SK-N-SH treated with all-trans-retinoic acid at 6 μM for 48 hours (cell line): ENCODE results near the gene GRIK5.

Source experiments
- ARNTL ChIP-seq: fragments of 450-650 bp; formaldehyde crosslinking; IDR thresholded peaks from 2 replicates; pipeline ENCODE4 v1.5.0; 2020; ENCODE audit warnings: low read depth, mild to moderate bottlenecking, moderate library complexity, borderline replicate concordance
- CREB5 ChIP-seq: fragments of 250-450 bp; sonication (Bioruptor Pico); IDR thresholded peaks from 2 replicates; pipeline ENCODE4 v1.5.1; 2020; ENCODE audit warnings: low read depth, mild to moderate bottlenecking, moderate library complexity
- OSR1 ChIP-seq: fragments of 250-450 bp; sonication (Bioruptor Pico); IDR thresholded peaks from 2 replicates; pipeline ENCODE4 v1.8.0; 2022; ENCODE audit warnings: moderate library complexity, mild to moderate bottlenecking, inconsistent platforms
- RARB ChIP-seq: fragments of 250-450 bp; sonication (Bioruptor Pico); IDR thresholded peaks from 2 replicates; pipeline ENCODE4 v1.8.0; 2021; ENCODE audit warnings: mild to moderate bottlenecking, moderate library complexity
- TCF4 ChIP-seq: fragments of 250-450 bp; sonication (Bioruptor Pico); IDR thresholded peaks from 2 replicates; pipeline ENCODE4 v1.8.0; 2021; ENCODE audit warnings: mild to moderate bottlenecking, moderate library complexity, borderline replicate concordance
- ZNF565 ChIP-seq: fragments of 450-650 bp; formaldehyde crosslinking; conservative IDR thresholded peaks from 2 replicates; pipeline ENCODE4 v1.5.0; 2020; ENCODE audit warnings: low read depth, mild to moderate bottlenecking, moderate library complexity

GRCh38 chr19:42098781-42099180 is 28.8 kb upstream of the GRIK5 start:
- TF ChIP-seq RARB, result no peak
- no peak for TF ChIP-seq ZNF565 (CRISPR knock-in tag)
- no peak for TF ChIP-seq CREB5 (CRISPR knock-in tag)
- TF ChIP-seq OSR1, result no peak
- TF ChIP-seq TCF4, result no peak
- no peak for TF ChIP-seq ARNTL
